ENCODE measurements around the gene FGF18. TPM values are rescaled to one million over a fixed set of nuclear protein-coding genes. Genes with fewer than 3 reads are reported as not detected.

The FGF18 gene
- total RNA-seq, 1 experiment from 2014 or later, result 1.7 TPM

DNA sequence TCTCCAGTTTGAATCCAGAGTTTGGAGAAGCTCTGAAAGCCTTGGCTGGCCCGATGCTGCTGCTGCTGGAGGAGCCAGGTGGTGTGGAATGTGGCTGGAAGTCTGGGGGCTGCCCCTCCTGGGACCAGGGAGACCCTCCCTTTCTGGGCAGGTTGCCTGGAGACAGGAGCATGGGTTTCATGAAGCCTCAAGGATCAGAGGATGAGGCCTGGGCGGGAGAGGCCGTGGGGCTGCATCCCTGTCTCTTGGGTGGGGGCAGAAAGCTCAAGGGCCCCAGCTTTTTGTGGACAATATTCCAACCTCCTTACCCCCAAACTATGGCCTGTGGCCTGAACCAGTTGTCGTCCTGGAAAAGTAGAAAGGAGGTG, 10.1 kb downstream of the FGF18 start:
- TF ChIP-seq POLR2AphosphoS5 (IDR thresholded peaks at IDR 0.05; ENCODE audit: low read depth, low read length) (no peak), TCF7L2 (IDR thresholded peaks at IDR 0.05; ENCODE audit: low read depth, low read length) (no peak), SIN3A (IDR thresholded peaks at IDR 0.05; ENCODE audit: borderline replicate concordance, insufficient read depth, low read depth, low read length) (no peak)
- TF ChIP-seq, protein P1, sequence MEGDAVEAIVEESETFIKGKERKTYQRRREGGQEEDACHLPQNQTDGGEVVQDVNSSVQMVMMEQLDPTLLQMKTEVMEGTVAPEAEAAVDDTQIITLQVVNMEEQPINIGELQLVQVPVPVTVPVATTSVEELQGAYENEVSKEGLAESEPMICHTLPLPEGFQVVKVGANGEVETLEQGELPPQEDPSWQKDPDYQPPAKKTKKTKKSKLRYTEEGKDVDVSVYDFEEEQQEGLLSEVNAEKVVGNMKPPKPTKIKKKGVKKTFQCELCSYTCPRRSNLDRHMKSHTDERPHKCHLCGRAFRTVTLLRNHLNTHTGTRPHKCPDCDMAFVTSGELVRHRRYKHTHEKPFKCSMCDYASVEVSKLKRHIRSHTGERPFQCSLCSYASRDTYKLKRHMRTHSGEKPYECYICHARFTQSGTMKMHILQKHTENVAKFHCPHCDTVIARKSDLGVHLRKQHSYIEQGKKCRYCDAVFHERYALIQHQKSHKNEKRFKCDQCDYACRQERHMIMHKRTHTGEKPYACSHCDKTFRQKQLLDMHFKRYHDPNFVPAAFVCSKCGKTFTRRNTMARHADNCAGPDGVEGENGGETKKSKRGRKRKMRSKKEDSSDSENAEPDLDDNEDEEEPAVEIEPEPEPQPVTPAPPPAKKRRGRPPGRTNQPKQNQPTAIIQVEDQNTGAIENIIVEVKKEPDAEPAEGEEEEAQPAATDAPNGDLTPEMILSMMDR (IDR thresholded peaks at IDR 0.05), result no peak
- TF ChIP-seq, protein P2, sequence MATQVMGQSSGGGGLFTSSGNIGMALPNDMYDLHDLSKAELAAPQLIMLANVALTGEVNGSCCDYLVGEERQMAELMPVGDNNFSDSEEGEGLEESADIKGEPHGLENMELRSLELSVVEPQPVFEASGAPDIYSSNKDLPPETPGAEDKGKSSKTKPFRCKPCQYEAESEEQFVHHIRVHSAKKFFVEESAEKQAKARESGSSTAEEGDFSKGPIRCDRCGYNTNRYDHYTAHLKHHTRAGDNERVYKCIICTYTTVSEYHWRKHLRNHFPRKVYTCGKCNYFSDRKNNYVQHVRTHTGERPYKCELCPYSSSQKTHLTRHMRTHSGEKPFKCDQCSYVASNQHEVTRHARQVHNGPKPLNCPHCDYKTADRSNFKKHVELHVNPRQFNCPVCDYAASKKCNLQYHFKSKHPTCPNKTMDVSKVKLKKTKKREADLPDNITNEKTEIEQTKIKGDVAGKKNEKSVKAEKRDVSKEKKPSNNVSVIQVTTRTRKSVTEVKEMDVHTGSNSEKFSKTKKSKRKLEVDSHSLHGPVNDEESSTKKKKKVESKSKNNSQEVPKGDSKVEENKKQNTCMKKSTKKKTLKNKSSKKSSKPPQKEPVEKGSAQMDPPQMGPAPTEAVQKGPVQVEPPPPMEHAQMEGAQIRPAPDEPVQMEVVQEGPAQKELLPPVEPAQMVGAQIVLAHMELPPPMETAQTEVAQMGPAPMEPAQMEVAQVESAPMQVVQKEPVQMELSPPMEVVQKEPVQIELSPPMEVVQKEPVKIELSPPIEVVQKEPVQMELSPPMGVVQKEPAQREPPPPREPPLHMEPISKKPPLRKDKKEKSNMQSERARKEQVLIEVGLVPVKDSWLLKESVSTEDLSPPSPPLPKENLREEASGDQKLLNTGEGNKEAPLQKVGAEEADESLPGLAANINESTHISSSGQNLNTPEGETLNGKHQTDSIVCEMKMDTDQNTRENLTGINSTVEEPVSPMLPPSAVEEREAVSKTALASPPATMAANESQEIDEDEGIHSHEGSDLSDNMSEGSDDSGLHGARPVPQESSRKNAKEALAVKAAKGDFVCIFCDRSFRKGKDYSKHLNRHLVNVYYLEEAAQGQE (IDR thresholded peaks at IDR 0.05; ENCODE audit: insufficient read depth in 1 of 2, low read depth in 2 of 2, low read length in 1 of 2), result no peak
- Histone ChIP-seq H3K4me1 (ENCODE audit: control insufficient read depth, insufficient read depth, low read length) (no peaks in the 10 kb centered on the region), H3K4me3 (ENCODE audit: low read depth in 2 of 2, low read length in 2 of 2) (no peak overlapping the region), H3K27ac (ENCODE audit: low read length) (no peak overlapping the region), H3K36me3 (ENCODE audit: control insufficient read depth, insufficient read depth, low read length) (no peaks in the 10 kb centered on the region), H3K27me3 (ENCODE audit: control insufficient read depth, insufficient read depth, low read length) (no peaks in the 10 kb centered on the region), H3K9me3 (ENCODE audit: control insufficient read depth, insufficient read depth, low read depth, low read length) (no peaks in the 10 kb centered on the region)
- no TSS peak for BruUV-seq (replicated peaks)
- CTCF ChIA-PET, result no interaction called here
- POLR2A ChIA-PET, result no interaction called here
- in situ Hi-C loops (cut with HindIII; ENCODE audit: low pct_unique_long_range_greater_than_20kb, low sequenced_read_pairs) (no loop called here), intact Hi-C loops (cut with micrococcal nuclease; ENCODE audit: unreplicated experiment) (no loop called here)
- no peak for DNase-seq (ENCODE audit: low read depth, low spot score)
- ATAC-seq, result no peak

DNA sequence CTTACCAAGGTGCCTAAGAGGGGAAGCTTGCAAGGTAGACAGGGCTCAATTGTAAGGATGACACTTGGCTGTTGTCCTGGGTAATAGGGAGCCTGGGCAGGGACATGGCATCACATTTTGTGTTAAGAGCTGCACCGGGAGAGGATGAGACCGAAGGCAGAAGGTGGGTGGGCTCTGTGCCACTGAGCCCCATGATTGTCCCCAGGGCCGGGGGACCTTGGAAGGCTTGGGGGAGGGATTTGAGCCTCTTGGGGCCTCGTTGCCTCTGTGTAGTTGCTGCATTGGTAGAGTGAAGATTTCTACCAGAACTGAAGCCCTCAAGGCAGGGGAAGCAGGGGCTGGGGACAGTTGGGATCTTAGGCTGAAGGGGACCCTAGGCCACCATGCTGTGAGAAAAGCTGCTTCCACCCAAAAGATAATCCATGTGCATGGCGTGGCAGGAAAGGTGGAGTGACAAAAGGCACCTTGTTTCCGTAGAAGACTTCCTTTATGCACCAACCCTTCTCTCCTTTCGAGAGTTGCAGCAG, 11.9 kb downstream of the FGF18 start:
- Histone ChIP-seq H3K36me3 (ENCODE audit: control insufficient read depth, insufficient read depth, low read length) (no peaks in the 10 kb centered on the region), H3K27me3 (ENCODE audit: control insufficient read depth, insufficient read depth, low read length) (no peaks in the 10 kb centered on the region), H3K4me1 (ENCODE audit: control insufficient read depth, insufficient read depth, low read length) (no peaks in the 10 kb centered on the region), H3K9me3 (ENCODE audit: control insufficient read depth, insufficient read depth, low read depth, low read length) (no peaks in the 10 kb centered on the region), H3K27ac (ENCODE audit: low read length) (no peak overlapping the region), H3K4me3 (ENCODE audit: low read depth in 2 of 2, low read length in 2 of 2) (no peak overlapping the region)
- ATAC-seq (no peak), DNase-seq (ENCODE audit: low read depth, low spot score) (no peak)
- ChIA-PET POLR2A (no interaction called here), CTCF (no interaction called here)
- TF ChIP-seq, protein P1 (IDR thresholded peaks at IDR 0.05), result no peak
- TF ChIP-seq POLR2AphosphoS5 (IDR thresholded peaks at IDR 0.05; ENCODE audit: low read depth, low read length), result no peak
- TF ChIP-seq SIN3A (IDR thresholded peaks at IDR 0.05; ENCODE audit: borderline replicate concordance, insufficient read depth, low read depth, low read length), result no peak
- no peak for TF ChIP-seq TCF7L2 (IDR thresholded peaks at IDR 0.05; ENCODE audit: low read depth, low read length)
- BruUV-seq (replicated peaks), result no TSS peak
- in situ Hi-C loops (cut with HindIII; ENCODE audit: low pct_unique_long_range_greater_than_20kb, low sequenced_read_pairs) (no loop called here), intact Hi-C loops (cut with micrococcal nuclease; ENCODE audit: unreplicated experiment) (no loop called here)

All from Panc1 (cell line).